Muscle of back (tissue), 10 donors: Measurements from ENCODE around the gene ZBED5. TPM values are rescaled to one million over a fixed set of nuclear protein-coding genes. Genes with fewer than 3 reads are reported as not detected.

Experiments
- polyA plus RNA-seq, 10 donors: library from polyadenylated mRNA; unstranded; fragments of 120-200 nt; gene quantifications; one replicate each; pipeline ENCODE4 v1.2.1, GENCODE V29; 2013; ENCODE audit not compliant: insufficient read length in 10 of 10

Gene ZBED5
- polyA plus RNA-seq, 10 donors, result 55.0 to 89.7 (median 75.7) TPM

Other genes with a start within 250 kb of the ZBED5 start
- gene IRAG1, start 164.3 kb downstream of the ZBED5 start, polyA plus RNA-seq, result 1 to 10 TPM; 3.1 to 6.9 (median 3.9) TPM
- 10 to 100 TPM; 25.0 to 35.8 (median 31.8) TPM for gene CTR9, start 106.8 kb downstream of the ZBED5 start, polyA plus RNA-seq
- gene EIF4G2, start 49.1 kb downstream of the ZBED5 start, polyA plus RNA-seq, result 100 to 1,000 TPM; 673 to 938 (median 767) TPM